Breast epithelium (tissue), 4 donors: ENCODE data around the gene NEMP2. TPM values are rescaled to one million over a fixed set of nuclear protein-coding genes. Genes with fewer than 3 reads are reported as not detected.
A peak's percentile ranks its signal among the peaks of the same experiment; 100 is the strongest.

Experiments
- DNase-seq, 2 donors: peaks; one replicate each; pipeline ENCODE4 v3.0.0-alpha.2; 2019; ENCODE audit warnings: low spot score in 2 of 2
- H3K27ac ChIP-seq, 2 donors: fragments of 200-600 bp; sonication (generic) in 1 of 2; one replicate each; pipeline ENCODE4 v1.5.1; 2016 to 2019; ENCODE audit warnings: mild to moderate bottlenecking in 1 of 2
- H3K27me3 ChIP-seq, 2 donors: fragments of 200-600 bp; sonication (generic) in 1 of 2; one replicate each; pipeline versions ENCODE4 v1.5.1 to v1.6.0; 2017 to 2019; ENCODE audit warnings: control low read depth in 1 of 2, mild to moderate bottlenecking in 1 of 2
- H3K36me3 ChIP-seq: fragments of 200-600 bp; one replicate; pipeline ENCODE4 v1.5.1; 2019
- H3K4me1 ChIP-seq, 2 donors: fragments of 200-600 bp; sonication (generic); one replicate each; pipeline ENCODE4 v1.5.1; 2016 to 2019; ENCODE audit warnings: control low read depth in 1 of 2
- H3K4me3 ChIP-seq, 3 donors: fragments of 200-600 bp; sonication (generic); 1 replicate in 2 of 3; 2 replicates in 1 of 3; pipeline ENCODE4 v1.5.1; 2016 to 2019; ENCODE audit warnings: mild to moderate bottlenecking in 3 of 3, moderate library complexity in 2 of 3
- H3K9me3 ChIP-seq, 2 donors: fragments of 200-600 bp; sonication (generic) in 1 of 2; one replicate each; pipeline ENCODE4 v1.5.1; 2016 to 2019; ENCODE audit warnings: control low read depth in 1 of 2
- POLR2A ChIP-seq: fragments of 450-650 bp; IDR thresholded peaks from one replicate; pipeline ENCODE4 v1.6.1; 2016; ENCODE audit warnings: antibody characterized with exemption, mild to moderate bottlenecking, moderate library complexity
- POLR2AphosphoS5 ChIP-seq, 3 donors: sonication (generic); formaldehyde crosslinking; IDR thresholded peaks; one replicate each; pipeline ENCODE4 v1.6.1; 2017; ENCODE audit warnings: antibody characterized with exemption in 3 of 3
- intact Hi-C: fragments of 100-400 bp; cut with DNase I; formaldehyde crosslinking; loops from one replicate; pipeline ENCODE4 v1.15.1; 2023; ENCODE audit warnings: low total_unique reads
- total RNA-seq, 3 donors: library from RNA; depleted of rRNA; stranded (reverse); fragments of >200 nt; gene quantifications; one replicate each; pipeline ENCODE4 v1.1.0, GENCODE V29; 2016
- TF ChIP-seq, protein P1 (sequence below), 3 donors: fragments of 450-650 bp; IDR thresholded peaks; one replicate each; pipeline ENCODE4 v1.5.1; 2016 to 2017; ENCODE audit warnings: antibody characterized with exemption in 3 of 3, mild to moderate bottlenecking in 3 of 3, moderate library complexity in 3 of 3

Gene NEMP2
- total RNA-seq, 3 donors from 2014 or later = 4.5 to 6.6 (median 5.2) TPM

DNA sequence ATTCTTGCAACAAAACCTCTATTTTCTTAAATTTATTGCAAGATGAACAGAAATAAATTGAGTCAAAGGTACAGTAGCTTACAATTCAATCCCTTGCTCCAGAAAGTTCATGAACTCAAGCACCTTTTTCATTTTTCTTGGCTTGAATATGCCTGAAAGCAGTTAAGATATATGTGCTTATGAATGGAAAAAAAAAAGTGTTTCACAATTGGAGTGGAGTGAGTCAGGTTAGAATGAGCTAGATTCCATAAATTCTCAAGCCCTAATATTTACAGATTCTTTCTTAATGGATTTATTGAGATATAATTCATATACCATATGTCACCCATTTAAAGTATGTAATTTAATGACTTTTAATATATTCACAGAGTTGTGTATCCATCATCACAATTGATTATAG is 39.6 kb upstream of the NEMP2 start:
- Histone ChIP-seq H3K4me3 (no peak overlapping the region), H3K27ac (no peak overlapping the region), H3K27me3 (no peaks in the 10 kb centered on the region), H3K4me1 (no peaks in the 10 kb centered on the region), H3K36me3 (no peaks in the 10 kb centered on the region), H3K9me3 (no peaks in the 10 kb centered on the region)
- intact Hi-C loops = no loop called here
- no peak for DNase-seq
- TF ChIP-seq, protein P1, sequence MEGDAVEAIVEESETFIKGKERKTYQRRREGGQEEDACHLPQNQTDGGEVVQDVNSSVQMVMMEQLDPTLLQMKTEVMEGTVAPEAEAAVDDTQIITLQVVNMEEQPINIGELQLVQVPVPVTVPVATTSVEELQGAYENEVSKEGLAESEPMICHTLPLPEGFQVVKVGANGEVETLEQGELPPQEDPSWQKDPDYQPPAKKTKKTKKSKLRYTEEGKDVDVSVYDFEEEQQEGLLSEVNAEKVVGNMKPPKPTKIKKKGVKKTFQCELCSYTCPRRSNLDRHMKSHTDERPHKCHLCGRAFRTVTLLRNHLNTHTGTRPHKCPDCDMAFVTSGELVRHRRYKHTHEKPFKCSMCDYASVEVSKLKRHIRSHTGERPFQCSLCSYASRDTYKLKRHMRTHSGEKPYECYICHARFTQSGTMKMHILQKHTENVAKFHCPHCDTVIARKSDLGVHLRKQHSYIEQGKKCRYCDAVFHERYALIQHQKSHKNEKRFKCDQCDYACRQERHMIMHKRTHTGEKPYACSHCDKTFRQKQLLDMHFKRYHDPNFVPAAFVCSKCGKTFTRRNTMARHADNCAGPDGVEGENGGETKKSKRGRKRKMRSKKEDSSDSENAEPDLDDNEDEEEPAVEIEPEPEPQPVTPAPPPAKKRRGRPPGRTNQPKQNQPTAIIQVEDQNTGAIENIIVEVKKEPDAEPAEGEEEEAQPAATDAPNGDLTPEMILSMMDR (IDR thresholded peaks at IDR 0.05) = no peak
- TF ChIP-seq POLR2A (no peak), POLR2AphosphoS5 (IDR thresholded peaks at IDR 0.05) (no peak)

DNA sequence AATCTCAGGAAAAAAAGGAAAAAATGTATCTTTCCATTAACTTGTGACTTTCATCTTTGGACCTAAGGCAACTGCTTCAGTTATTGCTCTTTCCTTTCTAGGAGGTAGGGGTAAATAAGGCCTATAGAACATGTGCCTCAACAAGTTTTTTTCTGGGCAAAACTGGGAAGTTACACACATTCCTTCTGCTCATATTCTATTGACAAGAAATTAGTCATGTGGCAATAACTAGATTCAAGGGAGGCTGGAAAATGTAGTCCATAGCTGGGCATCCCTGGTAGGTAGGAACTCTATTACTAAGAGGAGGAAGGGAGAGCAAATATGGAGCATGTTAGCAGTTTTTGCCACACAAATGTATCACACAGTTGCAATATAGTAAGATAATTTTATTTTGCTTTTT is 37.7 kb upstream of the NEMP2 start:
- H3K27ac ChIP-seq = peak overlapping the region in 1 of 2 donors; percentile 64
- TF ChIP-seq POLR2AphosphoS5 (IDR thresholded peaks at IDR 0.05) = no peak
- intact Hi-C loops = no loop called here

DNA sequence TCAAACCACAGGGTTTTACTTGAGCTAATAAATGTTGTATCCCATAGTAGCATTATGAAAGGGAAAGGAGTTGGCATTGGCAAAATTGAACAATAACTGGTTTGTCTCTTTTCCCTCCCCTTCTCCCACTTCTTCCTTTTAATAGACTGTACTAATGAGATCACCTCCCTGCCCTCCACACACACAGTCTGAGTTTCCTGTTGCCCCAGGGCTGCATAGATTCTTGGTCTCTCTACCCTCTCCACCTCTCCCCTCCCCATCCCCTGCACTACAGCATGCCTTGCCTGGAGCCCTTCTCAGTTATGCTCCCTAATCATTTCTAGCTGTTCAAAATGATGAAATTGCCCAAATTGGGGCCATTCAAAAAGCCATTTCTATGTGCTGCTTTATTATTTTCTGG is 37.2 kb upstream of the NEMP2 start:
- no peaks in the 10 kb centered on the region for H3K4me1 ChIP-seq

More for the DNA sequence above, 37.7 kb upstream of the NEMP2 start:
- Histone ChIP-seq H3K4me3 (no peak overlapping the region), H3K36me3 (no peaks in the 10 kb centered on the region), H3K4me1 (no peaks in the 10 kb centered on the region), H3K27me3 (no peaks in the 10 kb centered on the region), H3K9me3 (peaks cover 0 to 8% of the 10 kb centered on the region in 2 donors)
- DNase-seq = no peak

DNA sequence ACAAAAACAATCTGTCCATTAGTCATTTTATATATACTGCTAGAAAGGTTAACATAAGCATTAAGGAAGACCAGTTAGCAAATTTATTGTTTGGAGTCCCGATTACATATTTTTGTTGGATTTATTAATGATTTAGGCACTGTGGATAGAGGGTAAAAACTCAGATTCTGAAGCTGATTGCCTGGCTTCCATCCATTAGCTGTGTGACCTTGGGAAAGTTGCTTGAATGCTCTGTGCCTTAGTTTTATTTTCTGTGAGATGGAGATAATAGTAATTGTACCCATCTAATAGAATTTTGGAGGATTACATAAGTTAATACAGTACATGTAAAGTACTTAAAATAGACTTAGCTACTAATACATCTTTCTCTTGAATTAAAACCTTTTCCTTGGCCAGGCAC is 36.3 kb upstream of the NEMP2 start:
- Histone ChIP-seq H3K9me3 (peaks cover 0 to 8% of the 10 kb centered on the region in 2 donors), H3K36me3 (no peaks in the 10 kb centered on the region), H3K4me3 (no peak overlapping the region), H3K27ac (peak overlapping the region; percentile 54 to 64), H3K4me1 (no peaks in the 10 kb centered on the region), H3K27me3 (no peaks in the 10 kb centered on the region)
- no peak for DNase-seq
- TF ChIP-seq, protein P1 (IDR thresholded peaks at IDR 0.05) = no peak
- no peak for TF ChIP-seq POLR2A
- TF ChIP-seq POLR2AphosphoS5 (IDR thresholded peaks at IDR 0.05) = no peak
- intact Hi-C loops = no loop called here

More for the DNA sequence above, 37.2 kb upstream of the NEMP2 start:
- intact Hi-C loops = no loop called here
- Histone ChIP-seq H3K9me3 (peaks cover 0 to 8% of the 10 kb centered on the region in 2 donors), H3K36me3 (no peaks in the 10 kb centered on the region), H3K27ac (peak overlapping the region; percentile 54 to 64), H3K4me3 (no peak overlapping the region), H3K27me3 (no peaks in the 10 kb centered on the region)
- DNase-seq = peak in 1 of 2 donors; percentile 48
- TF ChIP-seq, protein P1 (IDR thresholded peaks at IDR 0.05) = no peak
- TF ChIP-seq POLR2A = no peak
- no peak for TF ChIP-seq POLR2AphosphoS5 (IDR thresholded peaks at IDR 0.05)

DNA sequence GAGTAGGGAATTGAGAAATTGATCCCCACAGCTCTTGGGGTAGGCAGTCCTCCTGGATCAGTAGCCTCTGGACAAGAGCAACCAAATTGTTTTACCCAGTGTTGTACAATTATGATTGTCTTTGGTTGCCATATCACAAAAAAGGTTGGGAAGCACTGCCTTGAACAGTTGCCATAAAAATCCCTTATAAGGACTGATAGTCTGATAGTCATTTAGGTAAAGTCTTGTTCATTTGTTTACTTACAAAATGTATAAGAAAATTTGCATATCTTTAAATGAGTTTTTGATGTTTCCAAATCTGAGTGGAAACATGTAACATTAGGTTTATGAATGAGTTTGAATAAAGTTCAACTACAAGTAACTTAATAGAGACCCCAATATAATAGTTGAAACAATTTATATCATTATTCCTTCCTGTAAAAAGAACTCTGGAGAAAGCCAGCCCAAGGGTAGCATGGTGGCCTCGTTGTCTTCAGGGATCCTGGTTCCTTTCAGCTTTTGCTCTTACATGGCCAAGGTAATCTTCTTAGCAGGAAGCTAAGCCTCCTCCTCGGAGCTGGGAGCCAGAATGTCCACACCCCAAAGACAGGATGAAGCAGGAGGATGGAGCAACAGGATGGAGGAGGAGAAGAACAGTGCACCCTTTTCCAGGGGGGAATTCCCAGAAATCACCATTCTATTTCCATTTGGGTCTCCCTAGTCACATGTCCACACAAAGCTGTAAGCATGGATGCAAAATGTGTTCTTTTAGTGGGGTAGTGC is 35.7 kb upstream of the NEMP2 start:
- intact Hi-C loops = no loop called here
- no peaks in the 10 kb centered on the region for H3K36me3 ChIP-seq
- no peak for DNase-seq
- H3K27me3 ChIP-seq = no peaks in the 10 kb centered on the region
- peaks cover 0 to 8% of the 10 kb centered on the region in 2 donors for H3K9me3 ChIP-seq
- peak overlapping the region in 1 of 2 donors; percentile 64 for H3K27ac ChIP-seq
- no peaks in the 10 kb centered on the region for H3K4me1 ChIP-seq
- TF ChIP-seq, protein P1 (IDR thresholded peaks at IDR 0.05) = no peak
- TF ChIP-seq POLR2AphosphoS5 (IDR thresholded peaks at IDR 0.05) (no peak), POLR2A (no peak)
- no peak overlapping the region for H3K4me3 ChIP-seq
